Peyer's patch (tissue), 4 donors: Measurements from ENCODE around the gene PLPP2. TPM values are rescaled to one million over a fixed set of nuclear protein-coding genes. Genes with fewer than 3 reads are reported as not detected.
A peak's percentile ranks its signal among the peaks of the same experiment; 100 is the strongest.

ENCODE experiments used
- DNase-seq, 3 donors: peaks; one replicate each; pipeline ENCODE4 v3.0.0-alpha.2; 2017 to 2019
- H3K27ac ChIP-seq, 4 donors: fragments of 200-600 bp; sonication (generic); one replicate each; pipeline ENCODE4 v1.5.1; 2016 to 2019
- H3K27me3 ChIP-seq, 2 donors: fragments of 200-600 bp; sonication (generic); one replicate each; pipeline ENCODE4 v1.5.1; 2019
- H3K36me3 ChIP-seq, 3 donors: fragments of 200-600 bp; sonication (generic); one replicate each; pipeline ENCODE4 v1.5.1; 2016 to 2019
- H3K4me1 ChIP-seq, 4 donors: fragments of 200-600 bp; sonication (generic); one replicate each; pipeline ENCODE4 v1.5.1; 2016 to 2019
- H3K4me3 ChIP-seq, 4 donors: fragments of 200-600 bp; sonication (generic); 1 replicate in 3 of 4; 2 replicates in 1 of 4; pipeline ENCODE4 v1.5.1; 2016 to 2019; ENCODE audit warnings: mild to moderate bottlenecking in 1 of 4
- H3K9me3 ChIP-seq, 4 donors: fragments of 200-600 bp; sonication (generic); one replicate each; pipeline ENCODE4 v1.5.1; 2016 to 2019; ENCODE audit warnings: mild to moderate bottlenecking in 1 of 4
- CTCF ChIP-seq, 6 experiments: fragments of 450-650 bp in 4 of 6; fragments of 200-600 bp in 2 of 6; sonication (generic) in 1 of 6; IDR thresholded peaks; one replicate each; pipeline ENCODE4 v1.5.1; 2017 to 2019; ENCODE audit warnings: antibody characterized with exemption in 6 of 6, mild to moderate bottlenecking in 3 of 6, moderate library complexity in 1 of 6
- POLR2A ChIP-seq, 2 donors: fragments of 450-650 bp; IDR thresholded peaks; one replicate each; pipeline ENCODE4 v1.5.1; 2017; ENCODE audit warnings: antibody characterized with exemption in 2 of 2, mild to moderate bottlenecking in 2 of 2, moderate library complexity in 2 of 2
- total RNA-seq, 4 donors: library from RNA; depleted of rRNA; stranded (reverse); fragments of >200 nt; gene quantifications; one replicate each; pipeline ENCODE4 v1.1.0, GENCODE V29; 2016

Gene PLPP2
- 100 to 1,000 TPM in 3 of 4 donors, 10 to 100 TPM in 1; 42.1 to 260 (median 188) TPM for total RNA-seq

GRCh38 chr19:291006-291521 lies at the start of gene PLPP2:
TSS of gene PLPP2 (minus strand) at chr19:291403. CDS start at chr19:291336, 67 bp downstream.
- peak in 2 of 3 donors; percentile 50 to 70 for DNase-seq
- Histone ChIP-seq H3K4me1 (peaks cover 0 to 51% (median 6%) of the 10 kb centered on the region in 4 donors), H3K9me3 (no peaks in the 10 kb centered on the region), H3K4me3 (peak within 1 kb of the TSS; percentile 29 to 85 (median 50)), H3K27me3 (peaks cover 0 to 11% of the 10 kb centered on the region in 2 donors), H3K27ac (peak within 1 kb of the TSS in 3 of 4 donors; percentile 86 to 98 (median 94)), H3K36me3 (peaks cover 0 to 1% (median 0%) of the 10 kb centered on the region in 3 donors)
- TF ChIP-seq CTCF (IDR thresholded peaks at IDR 0.05) (no peak), POLR2A (IDR thresholded peaks at IDR 0.05) (peak in 1 of 2 donors; percentile 11)

- Histone ChIP-seq H3K27me3 (no peaks in the 10 kb centered on the region), H3K27ac (no peak overlapping the region), H3K4me1 (peaks cover 0 to 46% (median 7%) of the 10 kb centered on the region in 4 donors), H3K4me3 (no peak overlapping the region), H3K9me3 (no peaks in the 10 kb centered on the region), H3K36me3 (no peaks in the 10 kb centered on the region)
- TF ChIP-seq CTCF (IDR thresholded peaks at IDR 0.05), result no peak
- TF ChIP-seq POLR2A (IDR thresholded peaks at IDR 0.05), result no peak
- peak in 1 of 3 donors; percentile 26 for DNase-seq
These were observed 49.6 kb upstream of the PLPP2 start for GRCh38 chr19:340620-341385.

GRCh38 chr19:339262-339887 lies 48.2 kb upstream of the PLPP2 start:
- DNase-seq, result peak in 1 of 3 donors; percentile 6
- Histone ChIP-seq H3K4me1 (peaks cover 0 to 39% (median 7%) of the 10 kb centered on the region in 4 donors), H3K36me3 (peaks cover 0 to 10% (median 0%) of the 10 kb centered on the region in 3 donors), H3K4me3 (no peak overlapping the region), H3K27me3 (no peaks in the 10 kb centered on the region), H3K27ac (no peak overlapping the region), H3K9me3 (no peaks in the 10 kb centered on the region)
- TF ChIP-seq CTCF (IDR thresholded peaks at IDR 0.05) (no peak), POLR2A (IDR thresholded peaks at IDR 0.05) (no peak)

- Histone ChIP-seq H3K4me3 (no peak overlapping the region), H3K36me3 (peaks cover 0 to 16% (median 0%) of the 10 kb centered on the region in 3 donors), H3K27me3 (no peaks in the 10 kb centered on the region), H3K9me3 (no peaks in the 10 kb centered on the region), H3K4me1 (peaks cover 0 to 32% (median 4%) of the 10 kb centered on the region in 4 donors), H3K27ac (no peak overlapping the region)
- DNase-seq, result no peak
- TF ChIP-seq CTCF (IDR thresholded peaks at IDR 0.05) (no peak), POLR2A (IDR thresholded peaks at IDR 0.05) (no peak)
These were observed 47.2 kb upstream of the PLPP2 start for GRCh38 chr19:338421-338820.

- TF ChIP-seq POLR2A (IDR thresholded peaks at IDR 0.05), result no peak
- no peak for TF ChIP-seq CTCF (IDR thresholded peaks at IDR 0.05)
- Histone ChIP-seq H3K9me3 (no peaks in the 10 kb centered on the region), H3K4me3 (no peak overlapping the region), H3K4me1 (peaks cover 0 to 10% (median 0%) of the 10 kb centered on the region in 4 donors), H3K36me3 (peaks cover 0 to 27% (median 0%) of the 10 kb centered on the region in 3 donors), H3K27ac (no peak overlapping the region), H3K27me3 (no peaks in the 10 kb centered on the region)
- peak in 1 of 3 donors; percentile 11 for DNase-seq
These were observed 44.9 kb upstream of the PLPP2 start for GRCh38 chr19:336067-336614.
